ENCODE data around the gene ALKBH4. TPM values are rescaled to one million over a fixed set of nuclear protein-coding genes. Genes with fewer than 3 reads are reported as not detected.

The ALKBH4 gene
- polyA plus RNA-seq, 1 experiment = 4.3 TPM

GRCh38 chr7:102449136-102449535 lies 15.5 kb downstream of the ALKBH4 start:
- no peak overlapping the region for H3K4me3 ChIP-seq (ENCODE audit: low read depth, low read length)
- ChIA-PET POLR2A (no interaction called here), CTCF (no interaction called here)
- TF ChIP-seq CTCF (IDR thresholded peaks at IDR 0.05; ENCODE audit: low read depth, low read length) = no peak
- H3K27ac ChIP-seq (ENCODE audit: low read depth, low read length) = no peak overlapping the region
- no peak for DNase-seq (ENCODE audit: low read depth, low spot score)
- H3K9me3 ChIP-seq (ENCODE audit: control insufficient read depth, insufficient read depth, low read length) = no peaks in the 10 kb centered on the region; the same call in 1 of the 2 replicates
- H3K27me3 ChIP-seq (ENCODE audit: control insufficient read depth, insufficient read depth, low read length) = no peaks in the 10 kb centered on the region

- ChIA-PET POLR2A (interaction anchor here (0.6 kb wide), 1 partner anchor 20 kb away, joined by 4 read pairs; no protein-coding TSS in a partner anchor), CTCF (no interaction called here)
- Histone ChIP-seq H3K4me3 (ENCODE audit: low read depth, low read length) (no peak overlapping the region), H3K27me3 (ENCODE audit: control insufficient read depth, insufficient read depth, low read length) (no peaks in the 10 kb centered on the region), H3K27ac (ENCODE audit: low read depth, low read length) (no peak overlapping the region), H3K9me3 (ENCODE audit: control insufficient read depth, insufficient read depth, low read length) (no peaks in the 10 kb centered on the region; the same call in 1 of the 2 replicates)
- DNase-seq (ENCODE audit: low read depth, low spot score) = no peak
- TF ChIP-seq CTCF (IDR thresholded peaks at IDR 0.05; ENCODE audit: low read depth, low read length) = no peak
Observed at GRCh38 chr7:102447311-102447710, 17.4 kb downstream of the ALKBH4 start.

GRCh38 chr7:102446387-102447156 lies 18.1 kb downstream of the ALKBH4 start:
- ChIA-PET CTCF (no interaction called here), POLR2A (no interaction called here)
- H3K27me3 ChIP-seq (ENCODE audit: control insufficient read depth, insufficient read depth, low read length) = no peaks in the 10 kb centered on the region
- TF ChIP-seq CTCF (IDR thresholded peaks at IDR 0.05; ENCODE audit: low read depth, low read length) = no peak
- no peak overlapping the region for H3K27ac ChIP-seq (ENCODE audit: low read depth, low read length)
- H3K9me3 ChIP-seq (ENCODE audit: control insufficient read depth, insufficient read depth, low read length) = no peaks in the 10 kb centered on the region; the same call in 1 of the 2 replicates
- DNase-seq (ENCODE audit: low read depth, low spot score) = no peak
- H3K4me3 ChIP-seq (ENCODE audit: low read depth, low read length) = no peak overlapping the region

- Histone ChIP-seq H3K4me3 (ENCODE audit: low read depth, low read length) (no peak overlapping the region), H3K9me3 (ENCODE audit: control insufficient read depth, insufficient read depth, low read length) (no peaks in the 10 kb centered on the region; the same call in 1 of the 2 replicates), H3K27ac (ENCODE audit: low read depth, low read length) (no peak overlapping the region), H3K27me3 (ENCODE audit: control insufficient read depth, insufficient read depth, low read length) (no peaks in the 10 kb centered on the region)
- TF ChIP-seq CTCF (IDR thresholded peaks at IDR 0.05; ENCODE audit: low read depth, low read length) = no peak
- CTCF ChIA-PET = interaction anchor here (0.7 kb wide), 1 partner anchor 145 kb away, joined by 5 read pairs; no protein-coding TSS in a partner anchor
- POLR2A ChIA-PET = no interaction called here
- no peak for DNase-seq (ENCODE audit: low read depth, low spot score)
Observed at GRCh38 chr7:102445674-102446071, 19.0 kb downstream of the ALKBH4 start.

- H3K27me3 ChIP-seq (ENCODE audit: control insufficient read depth, insufficient read depth, low read length) = no peaks in the 10 kb centered on the region
- H3K4me3 ChIP-seq (ENCODE audit: low read depth, low read length) = no peak overlapping the region
- ChIA-PET POLR2A (no interaction called here), CTCF (interaction anchor here (0.7 kb wide), 1 partner anchor 144 kb away, joined by 5 read pairs; no protein-coding TSS in a partner anchor)
- TF ChIP-seq CTCF (IDR thresholded peaks at IDR 0.05; ENCODE audit: low read depth, low read length) = no peak
- DNase-seq (ENCODE audit: low read depth, low spot score) = no peak
- H3K27ac ChIP-seq (ENCODE audit: low read depth, low read length) = no peak overlapping the region
- no peaks in the 10 kb centered on the region; the same call in 1 of the 2 replicates for H3K9me3 ChIP-seq (ENCODE audit: control insufficient read depth, insufficient read depth, low read length)
Observed at GRCh38 chr7:102444961-102445673, 19.5 kb downstream of the ALKBH4 start.
